ENCODE data around the gene BPGM. TPM values are rescaled to one million over a fixed set of nuclear protein-coding genes. Genes with fewer than 3 reads are reported as not detected.

BPGM gene
- polyA plus RNA-seq, 1 of the 3 experiments (the other 2 are of a cell fraction) = 12.4 TPM

GRCh38 chr7:134691546-134692343, 45.1 kb downstream of the BPGM start:
- Histone ChIP-seq H3K9me3 (no peaks in the 10 kb centered on the region), H2AFZ (ENCODE audit: low read depth) (peak overlapping the region; percentile 67), H3K27ac (ENCODE audit: low read depth in 2 of 2, low read length in 1 of 2) (peak overlapping the region; percentile 88 to 90), H4K20me1 (ENCODE audit: insufficient read depth) (no peaks in the 10 kb centered on the region), H3K36me3 (replicated peaks in 1 of 2; ENCODE audit: control insufficient read depth in 1 of 2, insufficient read depth in 2 of 2, low read length in 1 of 2) (no peaks in the 10 kb centered on the region), H3K27me3 (ENCODE audit: insufficient read depth) (no peaks in the 10 kb centered on the region), H3K4me3 (ENCODE audit: low read depth in 2 of 2, low read length in 1 of 2) (no peak overlapping the region), H3K9ac (peak overlapping the region; percentile 37), H3K79me2 (ENCODE audit: insufficient read depth) (no peaks in the 10 kb centered on the region), H3F3A (replicated peaks; ENCODE audit: insufficient read depth) (peaks cover 24% of the 10 kb centered on the region), H3K4me1 (ENCODE audit: control insufficient read depth in 1 of 2, insufficient read depth in 2 of 2, low read depth in 1 of 2, low read length in 1 of 2) (peaks cover 20 to 49% of the 10 kb centered on the region in 2 experiments), H3K9me2 (no peaks in the 10 kb centered on the region), H3K4me2 (peak overlapping the region; percentile 72)
- TF ChIP-seq FOSL2 (IDR thresholded peaks at IDR 0.05; ENCODE audit: borderline replicate concordance, low read depth) (peak; percentile 45; the same call in 1 of the 2 replicates), JUND (IDR thresholded peaks at IDR 0.05) (peak; percentile 81), RFX5 (IDR thresholded peaks at IDR 0.05; ENCODE audit: low read length) (no peak), SMC3 (IDR thresholded peaks at IDR 0.05; ENCODE audit: low read depth, low read length) (no peak), EP300 (IDR thresholded peaks at IDR 0.05; ENCODE audit: borderline replicate concordance in 1 of 2, low read depth in 1 of 2, low read length in 1 of 2) (peak in 1 of 2 experiments; percentile 78; a peak in 2 of 4 replicates), YY1 (IDR thresholded peaks at IDR 0.05; ENCODE audit: low read depth) (0 out of 2 replicates have a peak, but pooled peaks have one; percentile 5), FOXM1 (IDR thresholded peaks at IDR 0.05; ENCODE audit: low read depth) (peak; percentile 70; the same call in 1 of the 2 replicates), TEAD4 (IDR thresholded peaks at IDR 0.05; ENCODE audit: borderline replicate concordance, insufficient read depth) (peak; percentile 61; the same call in 1 of the 2 replicates), TCF12 (IDR thresholded peaks at IDR 0.05) (peak; percentile 72), POLR2AphosphoS5 (IDR thresholded peaks at IDR 0.05; ENCODE audit: low read depth, low read length) (peak; percentile 30; the same call in 1 of the 2 replicates), FOXJ3 (CRISPR knock-in tag; IDR thresholded peaks at IDR 0.05) (no peak), RXRA (IDR thresholded peaks at IDR 0.05; ENCODE audit: borderline replicate concordance, low read depth) (peak; percentile 54; the same call in 1 of the 2 replicates)
- TF ChIP-seq, protein P1, sequence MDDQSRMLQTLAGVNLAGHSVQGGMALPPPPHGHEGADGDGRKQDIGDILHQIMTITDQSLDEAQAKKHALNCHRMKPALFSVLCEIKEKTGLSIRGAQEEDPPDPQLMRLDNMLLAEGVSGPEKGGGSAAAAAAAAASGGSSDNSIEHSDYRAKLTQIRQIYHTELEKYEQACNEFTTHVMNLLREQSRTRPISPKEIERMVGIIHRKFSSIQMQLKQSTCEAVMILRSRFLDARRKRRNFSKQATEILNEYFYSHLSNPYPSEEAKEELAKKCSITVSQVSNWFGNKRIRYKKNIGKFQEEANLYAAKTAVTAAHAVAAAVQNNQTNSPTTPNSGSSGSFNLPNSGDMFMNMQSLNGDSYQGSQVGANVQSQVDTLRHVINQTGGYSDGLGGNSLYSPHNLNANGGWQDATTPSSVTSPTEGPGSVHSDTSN (IDR thresholded peaks at IDR 0.05) = peak; percentile 73
- TF ChIP-seq, protein P2, sequence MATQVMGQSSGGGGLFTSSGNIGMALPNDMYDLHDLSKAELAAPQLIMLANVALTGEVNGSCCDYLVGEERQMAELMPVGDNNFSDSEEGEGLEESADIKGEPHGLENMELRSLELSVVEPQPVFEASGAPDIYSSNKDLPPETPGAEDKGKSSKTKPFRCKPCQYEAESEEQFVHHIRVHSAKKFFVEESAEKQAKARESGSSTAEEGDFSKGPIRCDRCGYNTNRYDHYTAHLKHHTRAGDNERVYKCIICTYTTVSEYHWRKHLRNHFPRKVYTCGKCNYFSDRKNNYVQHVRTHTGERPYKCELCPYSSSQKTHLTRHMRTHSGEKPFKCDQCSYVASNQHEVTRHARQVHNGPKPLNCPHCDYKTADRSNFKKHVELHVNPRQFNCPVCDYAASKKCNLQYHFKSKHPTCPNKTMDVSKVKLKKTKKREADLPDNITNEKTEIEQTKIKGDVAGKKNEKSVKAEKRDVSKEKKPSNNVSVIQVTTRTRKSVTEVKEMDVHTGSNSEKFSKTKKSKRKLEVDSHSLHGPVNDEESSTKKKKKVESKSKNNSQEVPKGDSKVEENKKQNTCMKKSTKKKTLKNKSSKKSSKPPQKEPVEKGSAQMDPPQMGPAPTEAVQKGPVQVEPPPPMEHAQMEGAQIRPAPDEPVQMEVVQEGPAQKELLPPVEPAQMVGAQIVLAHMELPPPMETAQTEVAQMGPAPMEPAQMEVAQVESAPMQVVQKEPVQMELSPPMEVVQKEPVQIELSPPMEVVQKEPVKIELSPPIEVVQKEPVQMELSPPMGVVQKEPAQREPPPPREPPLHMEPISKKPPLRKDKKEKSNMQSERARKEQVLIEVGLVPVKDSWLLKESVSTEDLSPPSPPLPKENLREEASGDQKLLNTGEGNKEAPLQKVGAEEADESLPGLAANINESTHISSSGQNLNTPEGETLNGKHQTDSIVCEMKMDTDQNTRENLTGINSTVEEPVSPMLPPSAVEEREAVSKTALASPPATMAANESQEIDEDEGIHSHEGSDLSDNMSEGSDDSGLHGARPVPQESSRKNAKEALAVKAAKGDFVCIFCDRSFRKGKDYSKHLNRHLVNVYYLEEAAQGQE (IDR thresholded peaks at IDR 0.05; ENCODE audit: low read depth, low read length) = 0 out of 2 replicates have a peak, but pooled peaks have one; percentile 9
- TF ChIP-seq, protein P3, sequence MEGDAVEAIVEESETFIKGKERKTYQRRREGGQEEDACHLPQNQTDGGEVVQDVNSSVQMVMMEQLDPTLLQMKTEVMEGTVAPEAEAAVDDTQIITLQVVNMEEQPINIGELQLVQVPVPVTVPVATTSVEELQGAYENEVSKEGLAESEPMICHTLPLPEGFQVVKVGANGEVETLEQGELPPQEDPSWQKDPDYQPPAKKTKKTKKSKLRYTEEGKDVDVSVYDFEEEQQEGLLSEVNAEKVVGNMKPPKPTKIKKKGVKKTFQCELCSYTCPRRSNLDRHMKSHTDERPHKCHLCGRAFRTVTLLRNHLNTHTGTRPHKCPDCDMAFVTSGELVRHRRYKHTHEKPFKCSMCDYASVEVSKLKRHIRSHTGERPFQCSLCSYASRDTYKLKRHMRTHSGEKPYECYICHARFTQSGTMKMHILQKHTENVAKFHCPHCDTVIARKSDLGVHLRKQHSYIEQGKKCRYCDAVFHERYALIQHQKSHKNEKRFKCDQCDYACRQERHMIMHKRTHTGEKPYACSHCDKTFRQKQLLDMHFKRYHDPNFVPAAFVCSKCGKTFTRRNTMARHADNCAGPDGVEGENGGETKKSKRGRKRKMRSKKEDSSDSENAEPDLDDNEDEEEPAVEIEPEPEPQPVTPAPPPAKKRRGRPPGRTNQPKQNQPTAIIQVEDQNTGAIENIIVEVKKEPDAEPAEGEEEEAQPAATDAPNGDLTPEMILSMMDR (IDR thresholded peaks at IDR 0.05) = no peak
- TF ChIP-seq, protein P4, sequence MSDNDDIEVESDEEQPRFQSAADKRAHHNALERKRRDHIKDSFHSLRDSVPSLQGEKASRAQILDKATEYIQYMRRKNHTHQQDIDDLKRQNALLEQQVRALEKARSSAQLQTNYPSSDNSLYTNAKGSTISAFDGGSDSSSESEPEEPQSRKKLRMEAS (IDR thresholded peaks at IDR 0.05; ENCODE audit: low read depth) = no peak
- 54% methylated on average over 13 of the region's 13 CpGs for WGBS (ENCODE audit: low lambda C conversion rate)
- DNase-seq = no peak
- ChIA-PET POLR2A (no interaction called here), CTCF (interaction anchor here (0.9 to 10.7 kb wide), 10 partner anchors 14 to 271 kb away, joined by 3 to 114 read pairs (median 6); partner anchors contain the start of gene BPGM)

Data from SK-N-SH (cell line).